HL-60 (cell line): Measurements from ENCODE around the gene CLDN15.
"Not testable (repeated sequence)": the region's sequence is repeated elsewhere in the genome, so short reads cannot be mapped to it uniquely, and the experiment has no call there.

ENCODE experiments used
- POLR2AphosphoS5 ChIP-seq: IDR thresholded peaks from 2 replicates; pipeline ENCODE4 v1.6.1; 2012; ENCODE audit warnings: low read depth
- TF ChIP-seq, protein P1 (sequence below): IDR thresholded peaks from one replicate; pipeline ENCODE4 v1.5.1; 2011; ENCODE audit warnings: low read length, control low read depth, inconsistent platforms; ENCODE audit not compliant: insufficient read depth

DNA sequence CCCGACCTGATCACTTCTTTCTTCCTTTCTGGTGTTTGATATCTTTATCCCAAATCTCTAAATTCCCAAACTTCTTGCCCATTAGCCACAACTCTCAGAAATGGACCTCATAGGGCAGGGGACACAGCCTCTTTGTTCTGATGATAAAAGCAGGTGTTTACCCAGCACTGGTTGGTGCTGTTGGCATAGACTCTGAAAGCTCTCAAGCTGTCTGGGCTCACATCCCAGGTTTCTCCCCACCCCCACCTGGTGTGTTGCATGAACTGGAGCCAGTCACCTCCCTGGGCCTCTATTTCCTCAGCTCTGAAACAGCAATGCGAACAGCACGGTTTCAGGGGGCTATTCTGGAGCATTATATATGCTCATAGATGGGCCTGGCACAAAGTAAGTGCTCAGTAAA lies 48.3 kb upstream of the CLDN15 start:
- TF ChIP-seq, protein P1, sequence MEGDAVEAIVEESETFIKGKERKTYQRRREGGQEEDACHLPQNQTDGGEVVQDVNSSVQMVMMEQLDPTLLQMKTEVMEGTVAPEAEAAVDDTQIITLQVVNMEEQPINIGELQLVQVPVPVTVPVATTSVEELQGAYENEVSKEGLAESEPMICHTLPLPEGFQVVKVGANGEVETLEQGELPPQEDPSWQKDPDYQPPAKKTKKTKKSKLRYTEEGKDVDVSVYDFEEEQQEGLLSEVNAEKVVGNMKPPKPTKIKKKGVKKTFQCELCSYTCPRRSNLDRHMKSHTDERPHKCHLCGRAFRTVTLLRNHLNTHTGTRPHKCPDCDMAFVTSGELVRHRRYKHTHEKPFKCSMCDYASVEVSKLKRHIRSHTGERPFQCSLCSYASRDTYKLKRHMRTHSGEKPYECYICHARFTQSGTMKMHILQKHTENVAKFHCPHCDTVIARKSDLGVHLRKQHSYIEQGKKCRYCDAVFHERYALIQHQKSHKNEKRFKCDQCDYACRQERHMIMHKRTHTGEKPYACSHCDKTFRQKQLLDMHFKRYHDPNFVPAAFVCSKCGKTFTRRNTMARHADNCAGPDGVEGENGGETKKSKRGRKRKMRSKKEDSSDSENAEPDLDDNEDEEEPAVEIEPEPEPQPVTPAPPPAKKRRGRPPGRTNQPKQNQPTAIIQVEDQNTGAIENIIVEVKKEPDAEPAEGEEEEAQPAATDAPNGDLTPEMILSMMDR = not testable (repeated sequence)
- TF ChIP-seq POLR2AphosphoS5 = not testable (repeated sequence)
